Measurements from ENCODE around the gene PEX14.

PEX14 gene

DNA sequence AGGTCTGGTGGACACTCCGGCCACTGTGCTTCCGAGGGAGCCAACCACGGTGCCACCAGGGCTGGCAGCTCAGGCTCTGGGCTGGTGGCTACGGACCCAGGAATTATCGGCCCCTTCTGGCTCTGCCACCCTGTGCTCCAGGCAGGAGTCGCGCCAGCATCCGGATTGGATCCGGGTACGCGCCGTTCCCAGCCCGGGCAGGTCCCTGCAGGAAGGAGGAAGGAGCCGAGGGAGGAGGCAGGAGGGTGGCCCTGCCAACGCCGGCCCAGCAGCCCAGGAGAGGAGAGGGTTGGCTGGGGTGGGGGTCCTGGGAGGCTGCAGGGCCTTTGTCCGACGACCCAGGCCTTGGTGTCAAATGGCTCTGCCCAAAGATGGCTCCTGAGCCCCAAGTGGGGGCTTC is 161.2 kb downstream of the PEX14 start:
- no peaks in the 10 kb centered on the region for H3K9me3 Mint-ChIP-seq
- H3K27ac Mint-ChIP-seq, result no peak overlapping the region
- ATAC-seq, result no peak
- H3K4me1 Mint-ChIP-seq, result no peaks in the 10 kb centered on the region
- peaks cover 21% of the 10 kb centered on the region for H3K36me3 Mint-ChIP-seq
- no peak overlapping the region for H3K4me3 Mint-ChIP-seq
- no peaks in the 10 kb centered on the region for H3K27me3 Mint-ChIP-seq

- Mint-ChIP-seq H3K4me3 (no peak overlapping the region), H3K27ac (no peak overlapping the region), H3K27me3 (no peaks in the 10 kb centered on the region), H3K36me3 (peaks cover 35% of the 10 kb centered on the region), H3K4me1 (no peaks in the 10 kb centered on the region), H3K9me3 (no peaks in the 10 kb centered on the region)
- no peak for ATAC-seq
Measured at GRCh38 chr1:10637400-10637799, 162.7 kb downstream of the PEX14 start.

GRCh38 chr1:10637834-10638558 is 163.2 kb downstream of the PEX14 start:
- Mint-ChIP-seq H3K36me3 (peaks cover 37% of the 10 kb centered on the region), H3K27me3 (no peaks in the 10 kb centered on the region), H3K9me3 (no peaks in the 10 kb centered on the region), H3K4me1 (no peaks in the 10 kb centered on the region), H3K4me3 (no peak overlapping the region), H3K27ac (no peak overlapping the region)
- ATAC-seq, result no peak

DNA sequence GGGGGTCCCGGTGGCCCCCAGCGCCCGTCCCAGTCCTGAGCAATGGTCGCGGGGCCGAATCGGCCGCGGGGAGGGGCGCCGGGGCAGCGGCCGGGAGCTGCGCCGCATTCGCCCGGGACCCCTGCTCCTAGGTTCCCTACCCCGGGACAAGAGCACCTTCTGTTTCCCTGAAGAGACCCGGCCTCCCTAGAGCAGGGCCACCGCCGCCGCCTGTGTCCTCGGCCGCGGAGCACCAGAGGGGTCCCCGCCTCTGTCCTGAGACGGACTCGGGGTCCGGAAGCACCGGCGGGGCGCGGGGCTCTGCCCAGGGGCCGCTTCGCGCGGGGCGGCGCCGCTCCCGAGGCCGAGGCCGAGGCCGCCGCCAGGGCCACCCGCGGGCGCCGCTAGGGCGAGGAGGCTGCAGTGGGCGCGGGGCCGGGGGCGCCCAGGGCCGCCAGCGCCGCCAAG is 163.8 kb downstream of the PEX14 start:
- no peaks in the 10 kb centered on the region for H3K27me3 Mint-ChIP-seq
- peak; percentile 15 for ATAC-seq
- H3K27ac Mint-ChIP-seq, result no peak overlapping the region

GRCh38 chr1:10639011-10639774 is 164.4 kb downstream of the PEX14 start:
- H3K4me3 Mint-ChIP-seq, result no peak overlapping the region
- H3K4me1 Mint-ChIP-seq, result no peaks in the 10 kb centered on the region
- no peaks in the 10 kb centered on the region for H3K27me3 Mint-ChIP-seq
- H3K27ac Mint-ChIP-seq, result no peak overlapping the region
- H3K36me3 Mint-ChIP-seq, result peaks cover 39% of the 10 kb centered on the region
- H3K9me3 Mint-ChIP-seq, result no peaks in the 10 kb centered on the region
- ATAC-seq, result no peak

More for the DNA sequence above, 163.8 kb downstream of the PEX14 start:
- Mint-ChIP-seq H3K36me3 (peaks cover 37% of the 10 kb centered on the region), H3K4me1 (no peaks in the 10 kb centered on the region), H3K4me3 (no peak overlapping the region), H3K9me3 (no peaks in the 10 kb centered on the region)

- Mint-ChIP-seq H3K4me3 (no peak overlapping the region), H3K27me3 (no peaks in the 10 kb centered on the region), H3K27ac (no peak overlapping the region), H3K9me3 (no peaks in the 10 kb centered on the region), H3K36me3 (peaks cover 42% of the 10 kb centered on the region), H3K4me1 (no peaks in the 10 kb centered on the region)
- ATAC-seq, result no peak
Measured at GRCh38 chr1:10639775-10640578, 165.2 kb downstream of the PEX14 start.

GRCh38 chr1:10640843-10641553 is 166.2 kb downstream of the PEX14 start:
- no peak for ATAC-seq
- H3K9me3 Mint-ChIP-seq, result no peaks in the 10 kb centered on the region
- no peak overlapping the region for H3K27ac Mint-ChIP-seq
- no peaks in the 10 kb centered on the region for H3K4me1 Mint-ChIP-seq
- H3K36me3 Mint-ChIP-seq, result peaks cover 49% of the 10 kb centered on the region
- no peaks in the 10 kb centered on the region for H3K27me3 Mint-ChIP-seq
- no peak overlapping the region for H3K4me3 Mint-ChIP-seq

GRCh38 chr1:10641976-10642375 is 167.2 kb downstream of the PEX14 start:
- no peaks in the 10 kb centered on the region for H3K27me3 Mint-ChIP-seq
- H3K9me3 Mint-ChIP-seq, result no peaks in the 10 kb centered on the region
- H3K36me3 Mint-ChIP-seq, result peaks cover 50% of the 10 kb centered on the region
- ATAC-seq, result no peak
- H3K27ac Mint-ChIP-seq, result no peak overlapping the region
- no peak overlapping the region for H3K4me3 Mint-ChIP-seq
- H3K4me1 Mint-ChIP-seq, result no peaks in the 10 kb centered on the region

DNA sequence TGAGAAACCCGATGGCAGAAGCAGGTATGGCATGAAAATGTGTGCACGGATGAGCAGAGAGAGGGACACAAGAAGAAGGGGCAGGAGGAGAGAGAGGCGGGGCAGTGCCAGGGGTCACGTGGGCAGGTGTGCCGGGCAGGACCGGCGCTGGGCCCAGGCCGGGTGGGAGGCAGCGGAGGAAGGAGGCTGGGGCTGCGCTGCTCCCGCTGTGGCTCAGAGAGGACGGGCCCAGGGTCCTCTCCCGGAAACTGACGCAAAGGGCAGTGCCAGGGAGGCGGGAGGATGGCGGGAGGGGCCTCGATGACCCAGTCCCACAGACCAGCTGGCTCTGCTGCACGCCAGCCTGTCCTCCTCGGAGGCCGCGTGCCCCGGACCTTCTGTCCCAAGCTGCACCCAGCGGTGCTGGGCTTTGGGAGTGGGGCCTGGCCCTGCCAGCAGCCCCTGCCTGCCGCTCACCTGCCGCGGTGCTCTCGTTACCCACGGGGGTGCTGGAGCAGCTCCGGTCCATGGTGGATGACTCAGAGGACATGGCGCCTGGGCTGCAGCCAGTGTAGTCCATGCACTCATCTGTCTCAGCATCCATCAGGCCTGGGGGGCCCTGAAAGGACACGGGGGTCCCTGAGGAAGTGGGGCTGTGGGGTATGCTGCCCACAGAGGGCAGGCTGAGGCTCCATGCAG is 167.8 kb downstream of the PEX14 start:
- no peaks in the 10 kb centered on the region for H3K4me1 Mint-ChIP-seq
- peaks cover 45% of the 10 kb centered on the region for H3K36me3 Mint-ChIP-seq
- H3K27ac Mint-ChIP-seq, result no peak overlapping the region
- no peaks in the 10 kb centered on the region for H3K9me3 Mint-ChIP-seq
- no peaks in the 10 kb centered on the region for H3K27me3 Mint-ChIP-seq
- no peak overlapping the region for H3K4me3 Mint-ChIP-seq
- ATAC-seq, result no peak

- peaks cover 50% of the 10 kb centered on the region for H3K36me3 Mint-ChIP-seq
- no peak overlapping the region for H3K4me3 Mint-ChIP-seq
- H3K4me1 Mint-ChIP-seq, result no peaks in the 10 kb centered on the region
- H3K27ac Mint-ChIP-seq, result no peak overlapping the region
- no peaks in the 10 kb centered on the region for H3K9me3 Mint-ChIP-seq
- no peaks in the 10 kb centered on the region for H3K27me3 Mint-ChIP-seq
- no peak for ATAC-seq
Measured at GRCh38 chr1:10643607-10644306, 169.0 kb downstream of the PEX14 start.

- peaks cover 47% of the 10 kb centered on the region for H3K36me3 Mint-ChIP-seq
- no peak overlapping the region for H3K27ac Mint-ChIP-seq
- H3K4me1 Mint-ChIP-seq, result no peaks in the 10 kb centered on the region
- no peak overlapping the region for H3K4me3 Mint-ChIP-seq
- no peaks in the 10 kb centered on the region for H3K9me3 Mint-ChIP-seq
- no peaks in the 10 kb centered on the region for H3K27me3 Mint-ChIP-seq
- no peak for ATAC-seq
Measured at GRCh38 chr1:10644307-10645128, 169.8 kb downstream of the PEX14 start.

GRCh38 chr1:10646347-10646861 is 171.7 kb downstream of the PEX14 start:
- Mint-ChIP-seq H3K4me1 (no peaks in the 10 kb centered on the region), H3K4me3 (no peak overlapping the region)
- ATAC-seq, result no peak

More at GRCh38 chr1:10646347-10646861, 171.7 kb downstream of the PEX14 start:
- Mint-ChIP-seq H3K36me3 (peaks cover 36% of the 10 kb centered on the region), H3K27me3 (no peaks in the 10 kb centered on the region), H3K27ac (no peak overlapping the region), H3K9me3 (no peaks in the 10 kb centered on the region)

Measured in stimulated activated memory B cell treated with anti-CD40 and anti-IgM and Interleukin-4, amounts not matched to agents 10 μg/mL and 1 μg/mL and 100 μg/mL, for 72 hours (primary cell).